A172 (cell line): ENCODE measurements around the gene NADSYN1. TPM values are rescaled to one million over a fixed set of nuclear protein-coding genes. Genes with fewer than 3 reads are reported as not detected.

Experiments used
- DNase-seq: peaks from one replicate; pipeline ENCODE4 v3.0.0-alpha.2; 2015; ENCODE audit warnings: low spot score
- total RNA-seq: library from RNA; depleted of rRNA; stranded (reverse); fragments of >200 nt; shearing (Covaris generic); gene quantifications from 2 replicates; pipeline ENCODE4 v1.2.3, GENCODE V29; 2014

NADSYN1 gene
- total RNA-seq, 1 experiment from 2014 or later = 45.1 TPM

GRCh38 chr11:71451596-71452198, 1.3 kb upstream of the NADSYN1 start:
- DNase-seq = no peak

DNA sequence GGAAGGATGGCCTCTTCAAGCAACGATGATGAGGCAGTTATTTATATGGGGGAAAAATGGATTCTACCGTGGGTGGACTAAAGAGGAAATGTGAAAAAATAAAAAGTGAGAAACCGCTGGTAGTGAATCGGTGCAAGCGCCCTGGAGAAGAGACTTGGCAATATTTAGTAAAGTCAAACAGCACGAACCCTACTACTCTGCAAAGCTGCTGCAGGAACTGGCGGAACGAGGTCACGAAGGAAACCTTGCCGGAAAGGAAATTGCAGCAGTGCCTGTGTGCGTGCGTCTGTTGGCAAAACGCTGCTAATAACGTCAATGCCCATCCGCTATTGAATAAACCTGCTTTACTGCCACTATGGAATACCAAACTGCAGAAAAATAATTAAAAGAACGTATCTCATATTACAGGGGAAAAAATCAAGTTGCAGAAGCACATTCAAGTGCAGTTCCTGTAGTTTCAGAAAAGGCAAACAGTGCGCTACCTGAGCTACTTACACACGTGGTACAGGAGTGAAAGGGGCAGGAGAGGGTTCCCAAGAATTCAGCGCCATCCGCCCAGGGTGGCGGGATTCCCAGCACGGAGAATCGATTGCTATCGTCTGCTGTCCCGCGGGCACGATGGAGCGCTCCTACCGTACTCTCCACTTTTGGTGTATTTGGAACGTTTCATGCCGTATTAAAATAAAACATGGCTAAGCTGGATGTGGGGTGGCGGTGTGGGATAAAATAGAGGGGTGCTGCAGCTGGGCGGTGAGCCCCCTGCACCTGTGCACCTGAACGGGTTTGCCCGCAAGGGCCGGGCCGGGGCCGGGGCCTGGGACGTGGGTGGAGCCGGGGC, 585 bp upstream of the NADSYN1 start:
- no peak for DNase-seq

- DNase-seq = no peak
These were observed 908 bp downstream of the NADSYN1 start for GRCh38 chr11:71453918-71454304.

DNA sequence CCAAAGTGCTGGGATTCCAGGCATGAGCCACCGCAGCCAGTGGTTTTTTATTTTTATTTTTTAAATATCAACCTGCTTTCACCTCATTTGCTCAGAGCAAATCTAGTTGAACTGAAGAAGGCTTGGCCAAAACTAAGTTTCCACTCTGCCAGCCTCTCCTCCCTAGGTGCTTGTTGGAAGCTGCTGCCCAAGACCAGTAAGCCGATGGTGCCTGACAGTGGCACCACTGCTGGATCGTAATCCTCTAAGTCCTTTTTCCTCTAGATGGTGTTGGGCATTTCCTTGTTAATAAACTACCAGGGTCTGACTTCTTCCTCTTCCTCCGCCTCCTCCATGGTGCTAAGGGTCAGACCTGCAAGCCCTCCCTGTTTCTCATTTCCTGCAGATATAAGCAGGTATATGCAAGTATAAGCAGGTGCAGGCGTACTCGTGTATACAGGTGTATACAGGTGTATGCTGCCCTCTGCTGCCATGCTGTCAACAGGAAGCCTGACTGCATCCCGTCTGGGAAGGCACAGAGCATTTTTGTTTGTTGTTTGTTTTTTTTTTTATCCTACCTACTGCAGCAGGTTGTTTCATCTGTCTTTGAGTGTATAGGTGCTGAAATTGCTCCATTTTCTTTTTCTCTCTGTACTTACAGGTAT, 1.6 kb downstream of the NADSYN1 start:
- no peak for DNase-seq

DNA sequence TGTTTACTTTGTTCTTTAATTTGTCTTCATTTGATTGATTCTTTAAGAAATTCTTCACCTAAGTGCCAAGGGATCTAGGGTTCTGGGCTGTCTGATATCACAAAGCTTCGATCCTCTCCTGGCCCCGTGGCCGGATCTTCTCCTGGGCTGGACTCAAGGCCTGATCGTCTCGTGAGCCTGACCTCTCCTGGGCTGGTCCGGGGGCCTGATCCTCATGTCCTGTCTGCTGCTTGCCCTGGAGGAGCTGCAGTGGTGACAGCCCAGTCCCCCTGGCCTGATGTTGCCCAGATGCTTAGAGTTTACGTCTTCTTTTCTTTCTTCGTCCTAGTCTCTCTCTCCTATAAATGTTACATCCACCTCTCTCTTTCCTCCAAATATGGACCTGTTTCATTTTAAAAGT, 3.3 kb downstream of the NADSYN1 start:
- DNase-seq = no peak

GRCh38 chr11:71456831-71457230, 3.8 kb downstream of the NADSYN1 start:
- no peak for DNase-seq

- DNase-seq = no peak
These were observed 5.4 kb downstream of the NADSYN1 start for GRCh38 chr11:71458146-71459070.

- no peak for DNase-seq
These were observed 6.2 kb downstream of the NADSYN1 start for GRCh38 chr11:71459076-71459766.

GRCh38 chr11:71459767-71460320, 6.8 kb downstream of the NADSYN1 start:
- no peak for DNase-seq

DNA sequence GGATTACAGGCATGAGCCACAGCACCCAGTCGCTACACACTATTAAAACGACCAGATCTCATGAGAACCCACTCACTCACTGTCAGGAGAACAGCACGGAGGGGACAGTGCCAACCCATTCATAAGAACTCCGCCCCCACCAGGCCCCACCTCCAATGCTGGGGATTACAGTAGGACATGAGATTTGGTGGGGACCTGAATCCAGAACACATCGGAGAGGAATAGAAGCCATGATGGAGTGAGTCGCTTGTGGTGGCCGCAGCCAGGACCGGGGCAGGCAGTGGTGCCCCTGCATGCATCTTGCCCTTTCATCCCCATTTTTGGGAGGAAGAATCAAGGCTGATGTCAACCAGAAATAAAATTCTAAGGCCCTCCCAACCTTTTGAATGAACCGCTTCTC, 8.7 kb downstream of the NADSYN1 start:
- DNase-seq = no peak

DNA sequence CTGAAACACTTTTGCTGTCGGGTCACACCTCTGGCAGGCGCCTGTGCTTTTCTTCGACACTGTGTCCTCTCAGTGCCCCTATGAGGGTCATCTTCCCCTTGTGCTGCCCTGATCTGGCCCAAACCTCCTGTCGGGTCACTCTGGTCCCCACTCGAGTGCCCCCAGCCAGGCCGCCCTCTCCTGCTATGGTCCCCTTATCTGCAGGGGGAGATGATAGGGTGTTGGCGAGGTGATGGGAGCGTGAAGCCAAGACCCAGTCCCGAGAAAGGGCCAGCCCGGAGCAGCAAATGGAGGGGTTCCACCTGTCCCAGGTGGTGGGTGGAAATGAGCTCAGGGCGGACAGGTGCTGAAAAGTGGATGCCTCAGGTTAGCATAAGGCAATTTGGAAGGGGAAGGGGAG, 9.7 kb downstream of the NADSYN1 start:
- no peak for DNase-seq

GRCh38 chr11:71463331-71464211, 10.6 kb downstream of the NADSYN1 start:
- DNase-seq = no peak

DNA sequence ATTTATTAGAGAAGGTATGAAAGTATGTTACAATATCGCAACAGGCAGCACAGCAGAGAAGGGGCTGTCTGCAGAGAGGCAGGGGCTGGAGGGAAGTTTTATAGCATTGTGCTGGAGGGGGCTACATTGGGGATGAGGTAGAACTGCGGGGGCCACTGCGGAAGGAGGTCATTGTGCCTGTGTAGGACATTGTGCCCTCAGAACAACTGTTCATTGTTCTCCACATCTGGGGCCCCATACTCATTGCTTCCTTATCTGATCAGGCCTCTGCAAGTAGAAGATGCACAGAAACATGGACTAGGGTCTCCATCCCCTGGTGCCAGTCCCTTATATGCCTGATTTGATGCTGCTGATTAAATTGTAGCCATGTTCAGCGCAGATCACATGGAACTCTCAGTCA, 12.1 kb downstream of the NADSYN1 start:
- DNase-seq = no peak

DNA sequence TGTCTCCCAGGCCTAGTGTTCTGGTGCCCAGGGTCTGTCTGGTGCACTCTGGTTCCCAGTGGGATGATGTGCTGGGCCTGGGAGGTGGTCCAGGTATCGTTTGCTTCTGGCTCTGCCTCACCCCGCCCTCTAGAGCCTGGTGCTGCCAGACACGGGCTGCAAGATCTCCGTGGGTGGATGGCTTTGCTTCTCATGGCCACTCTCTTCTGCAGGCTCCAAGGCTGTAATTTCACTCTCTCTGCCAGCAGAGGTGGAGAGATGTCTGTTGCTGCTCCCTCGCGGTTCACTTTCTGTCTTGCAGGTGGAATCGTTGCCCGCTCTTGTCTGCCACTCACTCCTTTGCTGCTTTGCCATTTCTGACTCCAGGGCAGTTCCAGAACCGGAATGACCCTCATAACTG, 13.4 kb downstream of the NADSYN1 start:
- DNase-seq = no peak

DNA sequence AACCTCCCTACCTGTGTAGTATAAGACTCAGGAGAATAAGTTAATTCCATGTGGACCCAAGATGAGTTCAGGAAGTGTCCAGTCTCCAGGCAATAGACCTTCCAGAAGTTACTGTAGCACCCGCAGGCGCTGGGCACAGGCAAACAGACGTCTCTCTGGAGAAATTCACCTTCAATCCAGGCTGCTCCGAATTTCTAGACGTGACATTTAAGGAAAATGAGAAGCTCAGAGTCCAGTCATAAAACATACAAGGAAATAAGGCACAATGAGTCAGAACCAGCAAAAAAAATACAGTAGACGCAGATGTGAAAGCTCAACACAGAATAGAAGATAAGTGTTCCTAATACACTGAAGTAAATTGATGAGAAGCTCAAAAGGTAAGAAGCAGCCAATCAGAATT, 14.2 kb downstream of the NADSYN1 start:
- DNase-seq = no peak

DNA sequence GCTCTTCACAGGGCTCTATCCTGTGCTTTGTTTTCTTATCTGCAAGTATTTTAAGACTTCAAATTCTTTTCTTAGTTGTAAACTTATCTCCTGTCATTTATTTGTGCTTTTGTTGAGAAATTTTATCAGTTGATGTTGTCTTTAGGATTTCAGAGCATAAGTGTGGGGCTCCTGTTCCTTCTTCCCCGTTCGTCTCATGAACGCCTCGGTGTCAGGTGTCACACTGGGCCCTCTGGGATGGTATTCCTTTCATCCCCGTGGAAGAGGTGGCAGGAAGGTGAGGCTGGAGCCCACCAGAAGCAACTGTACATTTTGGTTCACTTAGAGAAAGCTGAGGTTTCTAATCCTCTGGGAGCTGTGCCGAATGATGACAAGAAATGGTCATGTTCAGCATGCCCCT, 17.9 kb downstream of the NADSYN1 start:
- DNase-seq = no peak

DNA sequence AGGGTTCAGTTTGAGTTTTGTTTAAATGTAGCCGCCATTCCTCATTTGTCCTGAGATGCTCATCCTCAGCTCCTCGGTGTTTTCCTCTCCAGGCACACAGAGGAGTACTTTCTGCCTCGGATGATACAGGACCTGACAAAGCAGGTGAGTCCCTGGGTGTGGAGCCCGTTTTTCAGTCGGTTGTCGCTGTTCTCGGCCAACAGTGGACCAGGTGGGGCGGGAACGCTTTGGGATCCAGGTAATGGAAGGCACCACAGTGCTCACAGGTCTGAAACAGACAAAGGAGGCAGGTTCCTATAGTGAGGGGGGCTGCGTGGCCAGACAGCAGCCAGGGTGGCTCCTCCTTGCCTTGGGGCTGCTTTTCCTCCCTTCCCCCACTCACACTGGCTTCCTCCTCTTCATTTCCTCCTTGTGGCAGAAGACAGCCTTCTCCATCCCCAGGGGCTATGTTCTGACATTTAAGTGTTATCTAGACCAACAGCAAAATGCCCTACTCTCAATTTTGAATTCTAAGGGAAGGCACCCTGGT, 19.4 kb downstream of the NADSYN1 start:
- no peak for DNase-seq

- no peak for DNase-seq
These were observed 20.2 kb downstream of the NADSYN1 start for GRCh38 chr11:71472941-71473792.

GRCh38 chr11:71473793-71474080, 20.7 kb downstream of the NADSYN1 start:
- no peak for DNase-seq
